GM18868 (cell line): ENCODE results near the gene ELMO2.
A peak's percentile ranks its signal among the peaks of the same experiment; 100 is the strongest.
"Not testable (repeated sequence)": the region's sequence is repeated elsewhere in the genome, so short reads cannot be mapped to it uniquely, and the experiment has no call there.

ENCODE experiments used
- ATAC-seq: cut with Tn5 transposase; IDR thresholded peaks from one replicate; pipeline ENCODE4 v1.9.1; 2021; ENCODE audit warnings: mild to moderate bottlenecking, moderate library complexity; ENCODE audit not compliant: unreplicated experiment

Gene ELMO2

DNA sequence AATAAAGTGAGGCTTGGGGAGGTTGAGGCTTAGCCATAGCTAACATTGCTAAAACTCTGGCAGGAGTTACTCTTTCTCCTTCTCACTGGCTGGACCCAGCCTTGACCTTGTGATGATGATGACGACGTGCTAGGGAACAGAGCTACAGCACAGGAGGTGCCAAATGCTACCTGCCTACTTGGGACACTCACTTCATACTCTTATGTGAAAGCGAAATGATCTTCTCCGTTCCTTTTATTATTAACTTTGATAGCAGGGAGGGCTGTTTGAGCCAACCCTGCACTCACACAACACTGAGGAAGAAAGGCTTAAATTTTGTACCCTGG lies 1.2 kb upstream of the ELMO2 start:
- no peak for ATAC-seq

DNA sequence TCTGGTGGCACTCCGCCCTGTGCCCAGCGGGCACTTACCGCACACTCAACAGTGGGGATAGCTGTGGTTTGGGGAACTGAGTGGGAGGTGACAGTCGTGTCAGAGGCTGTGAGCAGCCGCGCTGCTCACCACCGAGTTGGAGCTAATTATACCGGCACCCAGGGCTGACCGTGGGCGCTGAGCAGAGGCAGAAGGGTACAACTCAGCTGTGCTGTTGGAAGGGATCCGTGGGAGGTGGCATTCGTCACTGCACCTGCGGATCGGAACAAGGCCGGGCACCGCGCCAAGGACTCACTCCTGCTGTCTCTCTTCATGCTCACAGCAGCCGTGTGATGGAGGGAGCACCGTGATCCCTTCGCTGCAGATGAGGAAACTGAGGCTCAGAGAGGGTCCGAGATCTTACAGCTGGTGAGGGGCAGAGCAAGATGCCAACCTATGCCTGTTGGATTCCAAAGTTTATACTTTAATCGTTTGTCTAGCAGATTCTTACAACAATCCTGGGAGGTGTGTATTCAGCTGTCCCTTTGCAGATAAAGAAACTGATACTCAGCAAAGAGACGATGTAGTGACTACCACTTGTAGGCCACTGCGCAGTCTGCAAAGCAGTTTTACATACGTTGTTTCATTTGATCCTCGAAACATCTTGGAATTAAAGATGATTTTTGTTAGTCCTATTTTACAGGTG lies 713 bp upstream of the ELMO2 start:
- peak; percentile 41 for ATAC-seq

DNA sequence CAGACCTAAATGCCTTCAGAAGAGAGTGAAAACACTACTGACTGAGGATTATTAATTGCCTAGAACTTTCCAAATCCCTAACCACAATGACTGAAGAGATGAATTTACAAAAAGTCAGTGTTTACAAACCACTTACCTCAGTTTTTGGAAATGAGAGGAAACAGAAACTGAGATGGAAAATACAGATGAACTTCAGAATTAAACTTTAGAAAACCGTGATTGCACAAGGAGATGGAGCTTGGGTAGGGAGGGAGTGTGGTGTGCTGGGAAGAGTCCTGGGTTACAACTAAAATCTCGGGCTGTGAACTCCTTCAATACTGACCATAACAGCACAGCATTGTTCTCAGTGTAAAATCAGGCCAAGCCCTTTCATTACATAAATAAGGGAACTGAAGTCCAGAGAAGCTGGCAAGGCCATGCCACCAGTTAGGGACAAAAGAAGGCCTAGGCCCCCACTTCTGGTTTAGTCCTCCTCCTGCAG lies 4.0 kb downstream of the ELMO2 start:
- no peak for ATAC-seq

DNA sequence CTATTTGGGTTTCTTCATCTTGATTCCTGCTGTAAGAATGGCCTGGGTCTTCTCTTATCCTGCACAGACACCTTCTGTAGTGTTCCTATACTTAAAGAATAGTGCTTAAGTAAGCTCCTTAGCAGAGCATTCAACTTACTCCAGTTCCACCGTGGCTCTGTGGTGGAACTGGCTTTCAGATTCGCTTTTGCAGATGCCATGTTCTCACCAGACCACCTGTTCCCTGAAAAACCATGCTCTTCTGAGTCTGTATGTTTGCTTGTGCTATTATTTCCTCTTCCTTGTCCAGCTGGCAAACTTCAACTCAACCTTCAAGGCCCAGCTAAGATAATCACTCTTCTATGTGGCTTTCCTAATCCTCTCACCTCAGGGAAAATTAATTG lies 4.9 kb downstream of the ELMO2 start:
- no peak for ATAC-seq

DNA sequence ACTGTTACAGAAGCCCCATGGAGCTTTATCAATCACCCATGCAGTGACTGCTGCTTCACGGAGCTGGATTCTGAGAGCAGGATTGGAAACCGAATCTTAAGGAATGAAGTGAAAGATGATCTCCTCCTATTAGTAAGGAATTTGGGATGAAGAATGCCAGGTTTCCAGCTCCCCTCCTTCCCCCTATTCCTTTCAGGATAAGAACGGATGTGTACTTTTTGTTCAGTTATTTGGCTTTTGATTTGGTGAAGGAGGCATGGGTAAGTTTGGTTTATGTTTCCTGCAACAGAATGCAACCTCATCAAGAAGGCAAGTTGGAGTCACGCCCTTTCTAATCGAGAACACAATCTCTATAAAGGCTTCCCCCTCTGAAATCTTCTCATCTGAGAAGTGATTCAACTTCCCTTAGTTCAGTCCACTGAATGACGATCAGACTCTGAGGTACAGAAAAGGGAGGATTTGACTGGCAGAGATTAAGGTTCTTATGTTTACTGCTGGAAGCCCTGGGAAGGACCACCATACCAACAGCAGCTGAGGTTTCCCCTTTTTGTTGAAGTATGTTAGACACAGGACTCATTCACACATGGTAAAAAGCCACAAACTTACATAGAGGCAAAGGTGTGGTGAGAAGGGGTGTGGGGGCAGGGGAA lies 5.5 kb downstream of the ELMO2 start:
- ATAC-seq = no peak

DNA sequence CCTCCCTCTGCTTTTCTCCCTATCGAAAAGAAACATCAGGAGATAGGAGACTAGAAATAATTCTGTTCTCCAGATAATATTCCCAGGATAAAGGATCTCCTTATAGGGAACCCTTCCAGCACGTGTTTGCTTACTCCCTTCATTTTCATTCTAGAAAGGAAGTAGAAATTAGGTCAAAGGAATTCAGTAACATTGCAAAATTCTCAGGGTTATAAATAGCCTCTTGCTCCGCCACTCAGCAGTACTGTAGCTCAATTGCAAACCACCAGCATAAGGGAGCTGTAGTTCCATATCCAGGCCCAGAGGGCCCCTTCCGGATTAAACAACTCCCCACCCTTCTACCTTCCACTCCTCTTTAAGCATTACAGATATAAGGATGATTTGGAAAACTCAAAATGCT lies 6.2 kb downstream of the ELMO2 start:
- ATAC-seq = no peak

DNA sequence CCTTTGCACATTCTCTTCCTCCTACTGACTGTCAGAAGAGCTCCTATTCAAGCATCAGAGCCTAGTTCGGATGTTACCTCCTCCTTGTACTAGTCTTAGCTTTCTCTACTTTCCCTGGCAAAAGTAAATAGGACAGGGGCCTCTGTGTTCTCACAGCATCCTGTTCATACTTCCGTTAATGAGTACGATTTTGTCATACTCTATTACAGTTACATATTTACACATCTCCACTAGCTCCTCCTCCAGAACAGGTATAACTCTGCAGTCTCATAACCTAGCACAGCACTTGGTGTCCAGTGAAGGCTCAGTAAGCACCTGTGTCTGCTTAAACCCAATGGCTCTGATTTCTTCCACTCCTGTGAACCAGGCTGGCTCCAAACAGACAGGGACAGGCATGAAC lies 7.0 kb downstream of the ELMO2 start:
- ATAC-seq = no peak

DNA sequence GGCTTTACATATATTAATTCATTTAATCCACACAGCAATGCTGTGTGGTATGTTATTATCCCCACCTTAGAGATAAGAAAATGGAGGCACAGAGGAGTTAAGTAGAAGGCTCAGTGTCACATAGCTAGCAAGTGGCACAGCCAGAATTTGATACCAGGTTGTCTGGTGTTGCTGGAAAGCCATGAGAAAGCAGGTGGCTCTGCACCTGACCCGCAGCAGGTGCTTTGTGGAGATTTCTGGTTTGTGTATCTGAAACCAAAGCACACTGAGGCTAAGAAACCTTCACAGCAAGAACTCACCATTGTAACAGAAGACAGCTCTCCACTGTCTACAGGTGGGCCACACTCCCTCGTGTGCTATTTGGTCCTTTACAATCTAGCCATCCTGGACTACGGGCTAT lies 7.5 kb downstream of the ELMO2 start:
- no peak for ATAC-seq

DNA sequence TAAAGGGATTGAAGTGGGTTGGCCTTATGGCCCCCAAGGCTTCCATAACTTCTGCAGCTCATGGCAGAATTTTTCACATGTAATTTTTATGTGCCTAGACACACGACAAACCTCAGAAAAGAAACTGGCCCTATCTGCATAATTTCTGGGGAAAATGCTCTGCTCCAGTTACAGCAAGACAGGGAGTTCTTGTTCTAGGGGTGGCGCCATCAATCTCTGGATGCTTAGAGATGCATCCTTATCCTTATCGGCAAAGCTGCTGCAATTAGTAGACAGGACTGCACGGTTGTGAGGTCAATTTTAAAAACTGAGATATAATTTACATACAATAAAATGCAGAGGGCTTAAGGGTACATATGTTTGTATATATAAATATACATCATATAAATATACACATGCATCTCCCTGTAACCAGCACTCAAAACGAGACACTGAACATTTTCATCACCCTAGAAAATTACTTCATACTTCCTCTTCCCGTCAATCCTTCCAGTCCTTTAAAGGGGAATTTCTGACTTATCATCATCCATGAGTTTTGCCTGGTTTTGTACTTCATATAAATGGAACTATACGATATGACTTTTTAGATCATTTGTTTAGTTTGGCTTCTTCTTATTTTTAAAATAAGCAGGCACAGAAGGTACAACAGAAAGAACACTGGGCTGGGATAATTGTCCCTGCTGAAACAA lies 10.2 kb downstream of the ELMO2 start:
- no peak for ATAC-seq

DNA sequence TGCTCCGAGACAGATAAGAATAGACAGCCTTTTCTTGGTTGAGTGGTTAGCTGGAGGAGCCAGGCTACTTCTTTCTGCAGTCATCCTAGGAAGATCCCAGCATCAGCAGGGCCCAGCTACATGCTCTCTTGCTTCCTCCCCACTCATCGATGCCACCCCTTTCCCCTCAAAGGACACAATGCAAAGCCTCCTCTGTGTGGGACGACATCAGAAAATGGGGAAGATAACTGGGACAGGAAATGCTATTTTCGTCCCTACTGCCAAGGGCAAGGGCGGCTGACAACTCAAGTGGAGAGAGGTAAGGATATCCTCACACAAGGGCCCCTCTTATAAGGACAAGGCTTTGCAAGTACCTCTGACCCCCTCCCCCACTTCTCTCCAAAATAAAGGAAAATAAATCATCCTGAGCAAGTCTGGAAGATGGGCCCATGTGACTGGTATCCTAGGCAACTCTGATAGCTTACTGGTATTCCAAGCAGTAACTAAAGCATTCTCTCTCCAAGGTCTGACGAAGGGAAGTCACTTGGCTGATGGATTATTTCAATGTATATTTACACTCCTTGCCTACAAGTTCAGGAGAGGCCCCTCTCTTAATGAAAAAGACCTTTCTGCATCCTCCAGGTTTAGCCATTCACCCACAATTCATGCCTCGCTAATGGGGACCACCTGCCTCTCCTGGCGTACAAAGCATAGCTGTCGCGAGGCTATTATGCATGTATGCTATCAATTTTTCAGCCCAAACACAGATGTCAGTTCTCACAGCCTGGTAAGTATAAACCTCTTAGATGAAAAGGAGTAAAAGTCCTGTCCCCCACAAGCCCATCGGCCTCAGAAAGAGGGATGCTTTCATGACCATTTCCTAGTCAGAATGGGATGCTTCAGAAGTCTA lies 11.3 kb downstream of the ELMO2 start:
- ATAC-seq = no peak

DNA sequence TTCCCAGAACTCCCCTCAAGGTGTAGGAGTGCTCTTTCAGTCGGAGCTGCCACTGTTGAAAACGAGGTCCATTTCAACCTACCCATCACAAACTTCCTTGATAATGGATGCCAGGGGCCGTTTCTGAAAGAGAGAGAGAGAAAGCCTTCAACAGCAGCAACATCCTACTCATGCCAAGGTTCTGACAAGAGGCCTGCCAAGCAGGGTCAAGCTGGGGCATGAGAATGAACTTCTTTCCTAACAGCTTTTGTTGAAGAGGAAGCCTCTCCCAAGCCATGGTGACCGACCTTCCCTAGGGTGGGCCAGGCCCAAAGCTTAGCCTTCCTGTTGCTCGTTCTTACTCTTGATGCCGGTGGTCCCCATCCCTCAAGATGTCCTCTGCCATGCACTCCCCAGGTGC lies 12.4 kb downstream of the ELMO2 start:
- ATAC-seq = no peak

DNA sequence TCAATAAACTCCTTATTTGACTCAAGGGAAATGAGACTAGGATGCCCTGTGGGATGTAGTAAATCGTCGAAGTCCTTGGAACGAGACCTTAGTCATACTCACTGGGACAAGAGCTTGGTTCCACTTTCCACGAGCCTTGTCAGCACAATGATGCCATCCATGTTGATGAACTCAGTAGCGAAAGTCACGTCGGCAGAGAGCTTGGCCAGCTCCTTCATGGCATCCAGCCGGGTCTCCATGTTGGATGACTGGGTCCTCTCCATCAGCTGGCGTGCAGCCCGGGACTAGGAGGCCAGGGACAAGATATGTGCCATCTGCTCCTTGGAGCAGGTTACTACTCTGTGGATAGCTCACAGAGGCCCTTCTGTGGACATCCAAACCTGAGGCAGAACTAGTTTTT lies 17.5 kb downstream of the ELMO2 start:
- ATAC-seq = no peak

DNA sequence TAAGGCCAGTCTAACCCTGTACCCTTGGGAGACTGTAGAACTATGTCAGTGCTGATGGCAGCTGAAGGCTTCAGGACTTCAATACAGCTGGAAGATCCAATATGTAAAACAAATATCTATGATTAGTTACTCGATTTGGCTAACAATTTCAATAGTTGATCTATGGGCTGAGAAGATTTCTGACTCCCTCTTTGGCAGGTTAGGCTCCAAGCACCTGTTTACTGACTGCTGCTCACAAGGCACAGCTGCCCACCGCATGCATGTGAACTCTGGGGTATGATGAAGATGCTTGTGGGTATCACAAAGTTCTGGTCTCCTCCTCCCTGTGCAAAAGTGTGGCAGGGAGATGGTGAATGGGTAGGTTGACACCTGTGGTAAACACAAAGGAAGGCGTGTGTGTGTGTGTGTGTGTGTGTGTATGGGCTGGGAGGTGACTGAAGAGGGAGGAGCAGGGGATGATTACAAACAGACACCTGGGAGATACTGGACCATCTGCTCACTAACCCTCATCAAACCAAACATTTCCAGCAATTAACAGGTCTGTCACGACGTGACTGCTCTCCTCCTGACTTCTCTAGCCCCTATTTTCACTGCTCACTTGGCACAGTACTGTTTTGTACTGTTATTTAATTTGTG lies 18.1 kb downstream of the ELMO2 start:
- no peak for ATAC-seq

DNA sequence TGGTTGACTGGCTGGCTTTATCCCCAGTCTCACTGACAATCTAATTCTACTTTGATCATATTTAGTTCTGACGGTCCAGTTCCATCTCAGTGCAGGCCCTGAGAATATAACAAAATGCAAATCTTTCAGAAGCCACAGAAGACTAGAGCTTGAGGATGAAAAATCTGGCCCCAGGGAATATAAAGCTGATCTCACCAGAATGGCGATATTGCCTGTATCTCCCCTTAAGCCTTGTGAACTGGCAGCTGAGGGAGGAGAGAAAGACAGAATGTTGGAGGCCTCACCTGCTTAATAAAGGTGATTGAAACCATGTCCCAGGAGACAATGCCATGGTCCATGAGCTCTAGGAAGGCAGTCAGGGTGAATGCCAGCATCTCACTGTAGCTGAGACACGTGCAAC lies 19.4 kb downstream of the ELMO2 start:
- ATAC-seq = not testable (repeated sequence)

DNA sequence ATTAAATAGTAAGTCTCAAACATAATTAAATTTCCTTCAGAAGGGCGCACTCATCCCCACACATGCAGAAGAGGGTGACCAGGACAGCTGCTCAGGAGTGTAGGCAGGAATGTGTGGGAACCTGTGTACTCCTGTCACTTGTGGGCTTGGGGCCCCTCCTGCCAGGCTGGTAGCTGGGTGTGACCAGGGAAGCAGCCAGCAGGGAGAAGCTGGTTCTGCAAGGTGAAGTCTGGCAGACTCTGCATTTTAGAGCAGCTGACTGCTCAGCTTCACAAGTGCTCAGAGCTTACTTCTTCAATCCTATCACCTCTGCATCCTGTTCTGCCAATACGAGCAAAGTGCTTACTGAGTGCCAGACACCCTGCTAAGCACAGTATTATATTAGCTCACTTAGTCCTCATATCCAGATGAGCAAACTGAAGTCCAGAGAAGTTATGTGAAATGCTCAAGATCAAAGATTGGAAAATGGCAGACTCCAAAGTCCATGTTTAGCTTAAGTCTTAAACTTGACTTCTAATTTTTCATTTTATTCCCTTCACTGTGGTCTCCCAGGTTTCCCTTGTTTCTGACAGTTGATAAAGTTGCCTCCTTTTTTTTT lies 27.9 kb downstream of the ELMO2 start:
- ATAC-seq = no peak

DNA sequence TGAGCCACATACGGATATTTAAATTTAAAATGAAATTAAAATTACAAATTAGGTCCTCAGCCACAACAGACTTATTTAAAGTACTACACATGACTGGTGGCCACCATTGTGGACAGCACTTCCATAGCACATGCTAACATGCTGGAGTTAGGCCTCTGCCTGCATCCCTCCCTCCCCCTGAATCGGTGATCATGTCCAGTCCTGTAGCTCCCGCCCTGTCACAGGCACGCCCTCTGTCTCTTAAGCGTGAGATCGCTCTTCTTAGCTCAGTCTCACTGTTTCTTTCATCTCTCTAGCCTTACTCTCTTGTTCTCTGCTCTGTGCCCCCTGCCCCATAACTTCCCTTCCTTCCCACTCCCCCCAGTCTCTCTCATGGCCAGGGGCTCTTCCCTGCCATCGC lies 28.9 kb downstream of the ELMO2 start:
- no peak for ATAC-seq

DNA sequence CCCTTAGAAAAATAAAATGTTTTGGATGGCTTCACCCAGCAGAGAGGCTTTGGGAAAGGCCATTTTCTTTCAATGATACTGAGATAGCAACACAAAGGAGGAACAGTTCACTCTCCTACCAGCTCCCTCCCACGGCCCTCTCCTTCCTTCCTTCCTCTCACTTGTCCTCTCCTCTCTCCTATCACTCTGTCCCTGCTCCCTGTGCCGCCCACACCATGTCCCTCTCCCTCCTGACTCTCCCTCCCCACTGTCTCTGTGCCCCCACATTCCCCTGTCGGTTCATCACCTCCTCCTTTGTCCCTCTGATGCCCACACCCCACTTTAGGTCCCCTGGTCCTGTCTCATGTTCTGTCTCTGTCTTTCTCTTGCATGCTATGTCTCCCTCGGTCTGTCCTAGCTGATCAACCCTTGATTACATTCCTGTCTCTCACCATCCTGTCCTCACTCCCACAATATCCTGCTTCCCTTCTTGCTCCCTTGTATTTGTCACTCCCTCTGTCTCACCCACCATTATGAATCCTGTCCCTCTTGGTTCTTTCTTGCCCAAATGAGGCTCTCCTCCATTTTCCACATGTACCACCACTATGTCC lies 30.1 kb downstream of the ELMO2 start:
- no peak for ATAC-seq

DNA sequence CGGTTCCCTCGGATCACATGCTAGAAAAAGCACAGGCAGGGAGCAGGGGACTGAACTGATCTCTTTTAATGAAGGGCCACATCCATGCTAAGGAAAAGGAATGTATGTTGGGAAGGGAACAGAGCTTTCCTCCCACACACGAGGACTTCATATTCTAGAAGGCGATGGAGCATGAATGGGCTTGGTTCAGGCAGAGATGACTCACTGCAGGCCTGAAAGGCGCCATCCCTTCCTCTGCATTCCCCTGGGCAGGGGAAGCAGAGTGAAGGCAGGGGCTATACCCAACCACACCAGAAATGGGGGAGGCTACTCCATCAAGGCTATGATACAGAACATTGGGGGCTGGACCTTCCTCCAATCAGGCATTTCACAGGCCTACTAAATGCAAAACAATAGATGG lies 30.6 kb downstream of the ELMO2 start:
- ATAC-seq = no peak

DNA sequence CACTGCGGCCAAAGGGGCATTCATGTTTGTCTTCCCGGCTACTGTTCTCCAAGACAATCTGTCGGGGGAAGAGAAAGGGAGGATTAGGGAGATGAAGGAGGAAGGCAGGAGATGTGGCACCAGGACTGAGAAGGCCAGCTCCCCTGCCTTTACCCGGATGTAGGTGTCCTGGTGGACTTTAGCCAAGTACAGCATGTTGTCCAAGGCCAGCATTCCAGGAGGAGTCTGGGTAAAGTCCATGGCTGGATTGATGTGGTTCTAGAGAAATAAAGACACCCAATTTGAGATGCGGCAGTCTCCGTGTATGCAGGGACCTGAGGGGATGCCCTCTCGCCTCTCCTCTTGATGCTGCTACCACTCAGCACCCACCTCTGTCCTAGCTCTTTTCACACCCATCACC lies 32.0 kb downstream of the ELMO2 start:
- no peak for ATAC-seq

DNA sequence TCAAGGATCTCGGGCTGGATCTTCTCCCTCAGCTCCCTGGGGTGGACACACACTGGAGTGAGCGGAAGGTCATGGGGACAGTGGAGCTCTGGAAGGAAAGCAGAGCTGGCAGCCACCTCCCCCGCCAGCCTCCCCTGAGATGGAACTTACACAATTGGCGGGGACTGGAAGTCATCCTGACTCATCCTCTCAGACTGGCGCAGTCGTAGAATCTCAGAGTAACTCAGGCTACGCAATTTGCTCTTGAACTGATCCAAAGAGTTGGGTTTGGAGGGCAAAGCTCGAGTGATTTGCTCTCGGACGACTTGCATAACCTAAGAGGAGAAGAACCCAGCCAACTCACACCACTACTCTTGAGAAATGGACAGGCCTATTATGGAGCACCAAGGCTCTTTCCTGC lies 34.8 kb downstream of the ELMO2 start:
- no peak for ATAC-seq
